Thyroid gland (tissue), 4 donors: ENCODE results near the gene ZNF606. TPM values are rescaled to one million over a fixed set of nuclear protein-coding genes. Genes with fewer than 3 reads are reported as not detected.
A peak's percentile ranks its signal among the peaks of the same experiment; 100 is the strongest.

Experiments used
- DNase-seq, 2 donors: peaks; one replicate each; pipeline ENCODE4 v3.0.0-alpha.2; 2019
- H3K27ac ChIP-seq, 3 donors: fragments of 200-600 bp; sonication (generic); 1 replicate in 2 of 3; 2 replicates in 1 of 3; pipeline ENCODE4 v1.5.1; 2016 to 2019; ENCODE audit warnings: mild to moderate bottlenecking in 1 of 3, moderate library complexity in 1 of 3
- H3K27me3 ChIP-seq: fragments of 200-600 bp; sonication (generic); one replicate; pipeline ENCODE4 v1.5.1; 2019
- H3K36me3 ChIP-seq, 2 donors: fragments of 200-600 bp; sonication (generic); one replicate each; pipeline ENCODE4 v1.5.1; 2016 to 2019
- H3K4me1 ChIP-seq, 2 donors: fragments of 200-600 bp; sonication (generic); one replicate each; pipeline ENCODE4 v1.5.1; 2017 to 2019
- H3K4me3 ChIP-seq, 3 donors: fragments of 200-600 bp; sonication (generic); replicated peaks in 1 of 3; 1 replicate in 2 of 3; 2 replicates in 1 of 3; pipeline ENCODE4 v1.5.1; 2016; ENCODE audit warnings: mild to moderate bottlenecking in 1 of 3
- H3K9me3 ChIP-seq: fragments of 200-600 bp; sonication (generic); one replicate; pipeline ENCODE4 v1.5.1; 2017
- CTCF ChIP-seq, 6 experiments: fragments of 200-600 bp in 3 of 6; fragments of 450-650 bp in 3 of 6; sonication (generic) in 3 of 6; IDR thresholded peaks; one replicate each; pipeline ENCODE4 v1.5.1; 2016 to 2019; ENCODE audit warnings: antibody characterized with exemption in 6 of 6, mild to moderate bottlenecking in 2 of 6, inconsistent platforms in 1 of 6, moderate library complexity in 1 of 6
- POLR2A ChIP-seq, 2 donors: fragments of 450-650 bp; IDR thresholded peaks; one replicate each; pipeline ENCODE4 v1.6.1; 2017; ENCODE audit warnings: antibody characterized with exemption in 2 of 2, mild to moderate bottlenecking in 2 of 2, moderate library complexity in 1 of 2
- WGBS, 2 donors: methylation state at CpG; one replicate each; pipeline ENCODE4 v1.1.5; 2017; 5-methylcytosine and 5-hydroxymethylcytosine counted together
- intact Hi-C: fragments of 100-400 bp; cut with DNase I; formaldehyde crosslinking; loops from one replicate; pipeline ENCODE4 v1.15.1; 2023
- total RNA-seq, 4 donors: library from RNA; depleted of rRNA; stranded (reverse); fragments of >200 nt; gene quantifications; one replicate each; pipeline ENCODE4 v1.2.3, GENCODE V29; 2016

The ZNF606 gene
- total RNA-seq, 4 donors from 2014 or later = 30.2 to 60.4 (median 38.6) TPM

GRCh38 chr19:57941593-57941992, 61.0 kb downstream of the ZNF606 start:
- WGBS, 2 donors = 100% methylated on average over 3 of the region's 3 CpGs

GRCh38 chr19:57935731-57936130, 66.9 kb downstream of the ZNF606 start:
- Histone ChIP-seq H3K27me3 (no peaks in the 10 kb centered on the region), H3K4me3 (no peak overlapping the region), H3K9me3 (no peaks in the 10 kb centered on the region), H3K27ac (peak overlapping the region in 1 of 3 donors; percentile 72), H3K4me1 (peaks cover 11 to 12% of the 10 kb centered on the region in 2 donors), H3K36me3 (peaks cover 0 to 3% of the 10 kb centered on the region in 2 donors)
- DNase-seq = no peak
- intact Hi-C loops = no loop called here
- TF ChIP-seq POLR2A (IDR thresholded peaks at IDR 0.05) (no peak), CTCF (IDR thresholded peaks at IDR 0.05) (no peak)
- 80 to 83% methylated on average over 12 of the region's 12 CpGs for WGBS, 2 donors

More at GRCh38 chr19:57941593-57941992, 61.0 kb downstream of the ZNF606 start:
- no peak for TF ChIP-seq CTCF (IDR thresholded peaks at IDR 0.05)
- no peak for TF ChIP-seq POLR2A (IDR thresholded peaks at IDR 0.05)
- no peak for DNase-seq
- Histone ChIP-seq H3K27me3 (no peaks in the 10 kb centered on the region), H3K27ac (no peak overlapping the region), H3K36me3 (peaks cover 22 to 26% of the 10 kb centered on the region in 2 donors), H3K9me3 (no peaks in the 10 kb centered on the region), H3K4me1 (peaks cover 7% of the 10 kb centered on the region in 2 donors), H3K4me3 (no peak overlapping the region)
- intact Hi-C loops = no loop called here

GRCh38 chr19:57934820-57935665, 67.6 kb downstream of the ZNF606 start, which contains the start of gene ZNF418:
ZNF418 (minus strand) TSS chr19:57935402; CDS start chr19:57933822, 1,580 bp downstream.
- H3K36me3 ChIP-seq = peaks cover 0 to 6% of the 10 kb centered on the region in 2 donors
- no peaks in the 10 kb centered on the region for H3K9me3 ChIP-seq
- WGBS, 2 donors = 2 to 5% methylated on average over 14 to 52 of the region's 54 CpGs

GRCh38 chr19:57927587-57927986, 75.0 kb downstream of the ZNF606 start:
- TF ChIP-seq POLR2A (IDR thresholded peaks at IDR 0.05) = no peak
- no peak for TF ChIP-seq CTCF (IDR thresholded peaks at IDR 0.05)
- intact Hi-C loops = no loop called here
- H3K27me3 ChIP-seq = no peaks in the 10 kb centered on the region
- WGBS, 2 donors = 95 to 100% methylated on average over 4 of the region's 4 CpGs
- no peak overlapping the region for H3K4me3 ChIP-seq
- no peaks in the 10 kb centered on the region for H3K9me3 ChIP-seq
- DNase-seq = no peak
- H3K36me3 ChIP-seq = peaks cover 17 to 26% of the 10 kb centered on the region in 2 donors
- H3K4me1 ChIP-seq = no peaks in the 10 kb centered on the region
- H3K27ac ChIP-seq = no peak overlapping the region

More at GRCh38 chr19:57934820-57935665, 67.6 kb downstream of the ZNF606 start, which contains the start of gene ZNF418:
- Histone ChIP-seq H3K27me3 (no peaks in the 10 kb centered on the region), H3K4me3 (peak within 1 kb of the TSS; percentile 2 to 83 (median 60)), H3K27ac (peak within 1 kb of the TSS; percentile 10 to 72 (median 56)), H3K4me1 (peaks cover 11 to 12% of the 10 kb centered on the region in 2 donors)
- no peak for TF ChIP-seq CTCF (IDR thresholded peaks at IDR 0.05)
- peak in 1 of 2 donors; percentile 38 for TF ChIP-seq POLR2A (IDR thresholded peaks at IDR 0.05)
- intact Hi-C loops = no loop called here
- peak; percentile 68 to 72 for DNase-seq

Other genes starting within 250 kb of the ZNF606 start
- 10 to 100 TPM; 23.8 to 30.5 (median 27.5) TPM for gene ZNF586, start 233.1 kb downstream of the ZNF606 start, total RNA-seq
- gene ZNF552, start 187.9 kb downstream of the ZNF606 start, total RNA-seq = 10 to 100 TPM in 2 of 4 donors, 1 to 10 TPM in 2; 5.3 to 13.6 (median 10.2) TPM
- 10 to 100 TPM; 21.8 to 35.8 (median 23.9) TPM for gene ZNF587B, start 172.5 kb downstream of the ZNF606 start, total RNA-seq
- gene ZNF587, start 153.0 kb downstream of the ZNF606 start, total RNA-seq = 10 to 100 TPM; 15.9 to 36.5 (median 24.4) TPM
- 10 to 100 TPM; 25.6 to 41.4 (median 31.6) TPM for gene ZNF814, start 113.8 kb downstream of the ZNF606 start, total RNA-seq
- 10 to 100 TPM; 17.7 to 33.0 (median 25.1) TPM for gene ZNF417, start 86.2 kb downstream of the ZNF606 start, total RNA-seq
- 10 to 100 TPM in 3 of 4 donors, 1 to 10 TPM in 1; 9.3 to 17.2 (median 11.7) TPM for gene ZNF418, start 67.4 kb downstream of the ZNF606 start, total RNA-seq
- 10 to 100 TPM in 1 of 4 donors, 1 to 10 TPM in 3; 5.7 to 11.1 (median 6.3) TPM for gene ZNF256, start 55.1 kb downstream of the ZNF606 start, total RNA-seq
- gene C19orf18, start 28.3 kb downstream of the ZNF606 start, total RNA-seq = not detected
- gene ZSCAN1, start 31.2 kb upstream of the ZNF606 start, total RNA-seq = 1 to 10 TPM in 3 of 4 donors, under 1 TPM in 1; 0.88 to 7.5 (median 3.4) TPM
- 10 to 100 TPM; 12.6 to 22.9 (median 18.1) TPM for gene ZNF135, start 56.5 kb upstream of the ZNF606 start, total RNA-seq
- 100 to 1,000 TPM; 129 to 150 (median 132) TPM for gene ZSCAN18, start 95.4 kb upstream of the ZNF606 start, total RNA-seq
- gene ZNF329, start 148.0 kb upstream of the ZNF606 start, total RNA-seq = 10 to 100 TPM; 15.6 to 20.6 (median 17.6) TPM
- 10 to 100 TPM; 43.0 to 75.3 (median 49.9) TPM for gene ZNF274, start 180.2 kb upstream of the ZNF606 start, total RNA-seq
- gene ZNF544, start 226.1 kb upstream of the ZNF606 start, total RNA-seq = 100 to 1,000 TPM in 1 of 4 donors, 10 to 100 TPM in 3; 64.7 to 103 (median 76.5) TPM